Heart left ventricle (tissue), 16 donors: ENCODE data around the gene CSTF1. TPM values are rescaled to one million over a fixed set of nuclear protein-coding genes. Genes with fewer than 3 reads are reported as not detected.
A peak's percentile ranks its signal among the peaks of the same experiment; 100 is the strongest.

Experiments
- ATAC-seq, 4 donors: fragments of 200-7000 bp; cut with Tn5 transposase; one replicate each; pipeline ENCODE4 v1.9.1; 2020 to 2022; ENCODE audit warnings: moderate library complexity in 4 of 4, mild to moderate bottlenecking in 3 of 4, moderate number of reproducible peaks in 1 of 4
- DNase-seq, 5 donors: peaks; one replicate each; pipeline ENCODE4 v3.0.0-alpha.2; 2020
- H3K27ac ChIP-seq, 12 donors: fragments of 200-600 bp; sonication (generic) in 4 of 12; one replicate each; pipeline versions ENCODE4 v1.5.0 to v1.8.0; 2016 to 2022; ENCODE audit warnings: mild to moderate bottlenecking in 2 of 12
- H3K27me3 ChIP-seq, 9 donors: fragments of 200-600 bp; sonication (generic) in 2 of 9; one replicate each; pipeline versions ENCODE4 v1.5.1 to v1.8.0; 2016 to 2022; ENCODE audit warnings: mild to moderate bottlenecking in 3 of 9
- H3K36me3 ChIP-seq, 9 donors: fragments of 200-600 bp; sonication (generic) in 2 of 9; one replicate each; pipeline versions ENCODE4 v1.5.0 to v1.8.0; 2018 to 2022; ENCODE audit warnings: mild to moderate bottlenecking in 2 of 9
- H3K4me1 ChIP-seq, 12 donors: fragments of 200-600 bp; sonication (generic) in 4 of 12; one replicate each; pipeline versions ENCODE4 v1.5.0 to v1.8.0; 2016 to 2022; ENCODE audit warnings: mild to moderate bottlenecking in 3 of 12
- H3K4me3 ChIP-seq, 12 donors: fragments of 200-600 bp; sonication (generic) in 4 of 12; one replicate each; pipeline versions ENCODE4 v1.5.0 to v1.8.0; 2017 to 2022; ENCODE audit warnings: mild to moderate bottlenecking in 9 of 12, moderate library complexity in 4 of 12
- H3K9me3 ChIP-seq, 12 donors: fragments of 200-600 bp; sonication (generic) in 4 of 12; one replicate each; pipeline versions ENCODE4 v1.5.0 to v1.8.0; 2016 to 2022; ENCODE audit warnings: mild to moderate bottlenecking in 1 of 12
- CTCF ChIP-seq, 12 donors: fragments of 200-600 bp; sonication (generic) in 4 of 12; IDR thresholded peaks; one replicate each; pipeline versions ENCODE4 v1.5.0 to v1.8.0; 2018 to 2022; ENCODE audit warnings: antibody characterized with exemption in 12 of 12, mild to moderate bottlenecking in 5 of 12
- POLR2A ChIP-seq, 2 donors: fragments of 450-650 bp; IDR thresholded peaks; one replicate each; pipeline ENCODE4 v1.6.1; 2017; ENCODE audit warnings: antibody characterized with exemption in 2 of 2, mild to moderate bottlenecking in 2 of 2, moderate library complexity in 2 of 2
- WGBS, 4 donors: extraction: QIAGEN DNeasy Blood & Tissue Kit in 2 of 4; methylation state at CpG; one replicate each; pipeline versions ENCODE4 v1.1.5 to v1.1.7; 2013 to 2018; 5-methylcytosine and 5-hydroxymethylcytosine counted together
- intact Hi-C, 10 donors: fragments of 100-400 bp; cut with DNase I; formaldehyde crosslinking; loops; one replicate each; pipeline versions ENCODE4 v1.11.1 to v1.14.2; 2022
- polyA plus RNA-seq, 2 donors: library from polyadenylated mRNA; stranded (reverse); fragments of 200-250 nt; gene quantifications; one replicate each; pipeline ENCODE4 v1.2.3, GENCODE V29; 2013
- total RNA-seq, 9 donors: library from RNA; depleted of rRNA in 2 of 9; stranded (reverse); fragments of >200 nt in 2 of 9; fragmentation: NEBNext Ultra II Directional in 3 of 9; extraction: Animal tissue kit (Norgen Biotek cat#: 25700) in 3 of 9; gene quantifications; one replicate each; pipeline versions ENCODE4 v1.1.0 to v1.2.4, GENCODE V29; 2016 to 2023
- donor health status: ischemic (EF 13 %, LVEDD 7.1; RV severe dilation, severe dysfunction).
- donor health status: healthy with polysubstance abuse.
- donor health status: DM: no; HTN: yes; CAD: no.
- donor health status: DM: no; HTN: no; CAD: no.
- donor health status: ischemic (EF 25% LVEDD 6.9; RV normal size, moderate dysfunction).
- donor health status: ischemic (EF 25% LVEDD 5.7; RV mildly dilated, moderate dysfunction).
- donor health status: healthy.
- donor health status: DM: yes; HTN: yes; CAD: no.
- donor health status: ischemic (EF 35%, LVEDD 5.7; RV mildly dilated, moderate dysfunction).
- donor health status: nonischemic (EF 11% LVEDD 7.7; RV severe dilation, severe dysfunction).
- donor health status: DM: yes; HTN: yes; CAD: no.
- donor health status: PGD.
- donor health status: ischemic (EF 29% LVEDD 5.4; RV normal size, mild dysfunction).
- donor health status: nonischemic (EF 23%, LVEDD 6.1; RV moderate dilation, normal function).

The CSTF1 gene
- total and polyA plus RNA-seq, 11 donors = 4.2 to 27.3 (median 21.4) TPM

DNA sequence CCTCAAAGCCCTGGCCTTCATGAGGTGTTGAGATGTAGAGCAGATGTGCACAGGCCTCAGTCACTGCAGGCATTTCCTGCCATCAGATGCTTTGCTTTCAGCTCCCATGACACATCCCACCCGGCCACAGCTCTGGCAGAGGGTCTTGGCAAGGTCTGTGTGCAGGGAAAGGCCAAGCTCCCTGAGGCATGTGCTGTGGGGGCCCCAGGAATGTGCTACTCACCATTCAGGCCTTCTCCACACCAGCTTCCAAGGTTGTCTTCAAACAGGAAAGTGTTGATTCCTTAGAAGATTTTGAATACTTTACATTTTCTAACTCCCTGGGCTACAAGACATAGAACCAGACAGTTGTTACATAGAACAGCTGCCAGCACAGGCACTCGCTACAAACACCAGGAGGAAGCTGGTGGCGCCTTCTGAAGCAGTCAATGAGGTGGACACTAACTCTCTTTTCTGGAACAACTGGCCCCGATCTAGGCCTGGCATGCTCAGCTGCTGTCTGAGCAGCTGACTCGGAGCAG, 47.4 kb downstream of the CSTF1 start:
- WGBS, 4 donors = 41 to 57% (median 45%) methylated on average over 5 of the region's 5 CpGs
- TF ChIP-seq POLR2A (IDR thresholded peaks at IDR 0.05) (no peak), CTCF (IDR thresholded peaks at IDR 0.05) (no peak)
- Histone ChIP-seq H3K9me3 (no peaks in the 10 kb centered on the region), H3K4me1 (peaks cover 0 to 46% (median 4%) of the 10 kb centered on the region in 12 donors), H3K36me3 (peaks cover 0 to 7% (median 0%) of the 10 kb centered on the region in 9 donors), H3K27ac (peak overlapping the region in 6 of 12 donors; percentile 22 to 55 (median 29)), H3K27me3 (no peaks in the 10 kb centered on the region), H3K4me3 (no peak overlapping the region)
- intact Hi-C loops = no loop called here
- ATAC-seq (peak; percentile 85 to 95 (median 89)), DNase-seq (peak; percentile 60 to 88 (median 80))

DNA sequence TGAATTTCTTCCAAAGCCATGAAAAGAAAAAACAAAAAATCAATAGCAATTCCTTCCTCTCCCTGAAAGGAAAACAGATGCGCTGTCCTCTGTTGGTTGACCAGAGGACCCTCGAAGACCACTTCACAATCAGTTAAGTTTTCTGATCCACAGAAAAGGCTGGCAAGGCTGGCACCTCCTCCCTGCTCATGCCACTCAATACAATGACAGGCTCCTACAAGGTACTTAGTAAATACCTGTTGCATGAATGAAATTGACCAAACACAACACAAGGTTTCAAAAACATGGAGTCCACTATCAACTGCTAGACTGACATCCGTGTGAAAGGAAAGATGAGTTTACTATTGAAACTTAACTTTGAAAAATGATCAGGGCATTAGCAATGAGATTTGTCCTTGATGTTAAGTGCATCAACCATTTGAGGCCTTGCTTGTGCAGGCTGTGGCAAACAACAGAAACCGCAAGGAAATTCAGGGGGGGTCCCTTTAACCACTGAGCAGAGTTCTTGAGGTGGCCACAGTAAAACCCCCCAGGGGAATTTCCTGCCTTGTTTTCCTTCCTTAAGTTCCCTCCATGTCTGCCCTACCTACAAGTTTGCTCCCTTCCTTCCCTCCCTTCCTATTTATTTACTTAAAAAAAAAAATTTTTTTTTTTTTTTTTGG, 48.0 kb downstream of the CSTF1 start:
- peaks cover 0 to 42% (median 3%) of the 10 kb centered on the region in 12 donors for H3K4me1 ChIP-seq
- no peaks in the 10 kb centered on the region for H3K27me3 ChIP-seq
- no peak overlapping the region for H3K4me3 ChIP-seq
- H3K9me3 ChIP-seq = no peaks in the 10 kb centered on the region
- peaks cover 0 to 11% (median 0%) of the 10 kb centered on the region in 9 donors for H3K36me3 ChIP-seq
- H3K27ac ChIP-seq = peak overlapping the region in 5 of 12 donors; percentile 22 to 55 (median 29)
- DNase-seq (no peak), ATAC-seq (no peak)
- intact Hi-C loops = no loop called here
- 69 to 83% (median 78%) methylated on average over 4 of the region's 4 CpGs for WGBS, 4 donors
- TF ChIP-seq POLR2A (IDR thresholded peaks at IDR 0.05) (no peak), CTCF (IDR thresholded peaks at IDR 0.05) (no peak)

- Histone ChIP-seq H3K36me3 (peaks cover 0 to 6% (median 0%) of the 10 kb centered on the region in 9 donors), H3K4me1 (peaks cover 0 to 42% (median 3%) of the 10 kb centered on the region in 12 donors), H3K27me3 (no peaks in the 10 kb centered on the region), H3K27ac (peak overlapping the region in 2 of 12 donors; percentile 47 to 54), H3K9me3 (no peaks in the 10 kb centered on the region), H3K4me3 (no peak overlapping the region)
- ATAC-seq = no peak
- intact Hi-C loops = no loop called here
- 87 to 91% (median 90%) methylated on average over 14 to 17 of the region's 17 CpGs for WGBS, 4 donors
- TF ChIP-seq CTCF (IDR thresholded peaks at IDR 0.05) = no peak
- no peak for TF ChIP-seq POLR2A (IDR thresholded peaks at IDR 0.05)
- DNase-seq = no peak
Measured at GRCh38 chr20:56442389-56443365, 50.2 kb downstream of the CSTF1 start.
